GM21390 (cell line): ENCODE data around the gene JPT2.

Source experiments
- ATAC-seq: cut with Tn5 transposase; IDR thresholded peaks from one replicate; pipeline ENCODE4 v1.9.1; 2021; ENCODE audit not compliant: unreplicated experiment

The JPT2 gene

DNA sequence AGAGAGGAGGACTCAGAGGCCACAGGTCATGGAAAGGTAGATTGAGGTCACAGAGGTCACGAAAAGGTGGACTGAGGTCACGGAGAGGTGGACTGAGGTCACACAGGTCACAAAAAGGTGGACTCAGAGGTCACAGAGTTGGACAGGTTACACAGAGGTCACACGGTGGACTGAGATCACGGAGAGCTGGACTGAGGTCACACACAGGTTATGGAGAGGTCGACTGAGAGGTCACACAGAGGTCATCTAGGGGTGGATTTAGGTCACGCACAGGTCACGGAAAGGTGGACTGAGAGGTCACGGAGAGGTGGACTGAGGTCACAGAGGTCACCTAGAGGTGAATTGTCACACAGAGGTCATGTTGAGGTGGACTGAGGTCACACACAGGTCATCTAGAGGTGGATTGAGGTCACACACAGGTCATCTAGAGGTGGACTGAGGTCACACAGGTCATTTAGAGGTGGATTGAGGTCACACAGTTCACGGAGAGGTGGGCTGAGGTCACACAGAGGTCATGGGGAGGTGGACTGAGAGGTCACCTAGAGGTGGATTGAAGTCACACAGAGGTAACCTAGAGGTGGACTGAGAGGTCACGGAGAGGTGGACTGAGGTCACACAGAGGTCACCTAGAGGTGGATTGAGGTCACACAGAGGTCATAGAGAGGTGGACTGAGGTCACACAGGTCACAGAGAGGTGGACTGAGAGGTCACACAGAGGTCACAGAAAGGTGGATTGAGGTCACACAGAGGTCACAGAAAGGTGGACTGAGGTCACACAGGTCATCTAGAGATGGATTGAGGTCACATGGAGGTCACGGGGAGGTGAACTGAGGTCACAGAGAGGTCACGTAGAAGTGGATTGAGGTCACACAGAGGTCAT, 26.7 kb upstream of the JPT2 start:
- no peak for ATAC-seq

DNA sequence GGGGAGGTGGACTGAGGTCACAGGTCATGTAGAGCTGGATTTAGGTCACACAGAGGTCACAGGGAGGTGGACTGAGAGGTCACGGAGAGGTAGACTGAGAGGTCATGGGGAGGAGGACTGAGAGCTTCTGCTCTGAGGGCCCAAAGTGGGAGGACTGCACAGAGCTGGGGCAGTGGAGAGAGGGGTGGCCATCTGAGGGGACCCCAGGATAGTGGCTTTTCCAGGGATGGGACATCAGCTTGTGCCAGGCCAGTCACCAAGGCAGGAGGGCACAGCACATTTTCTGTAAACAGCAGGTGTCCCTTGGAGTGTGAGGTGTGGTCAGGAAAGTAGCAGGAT, 26.1 kb upstream of the JPT2 start:
- ATAC-seq = no peak

DNA sequence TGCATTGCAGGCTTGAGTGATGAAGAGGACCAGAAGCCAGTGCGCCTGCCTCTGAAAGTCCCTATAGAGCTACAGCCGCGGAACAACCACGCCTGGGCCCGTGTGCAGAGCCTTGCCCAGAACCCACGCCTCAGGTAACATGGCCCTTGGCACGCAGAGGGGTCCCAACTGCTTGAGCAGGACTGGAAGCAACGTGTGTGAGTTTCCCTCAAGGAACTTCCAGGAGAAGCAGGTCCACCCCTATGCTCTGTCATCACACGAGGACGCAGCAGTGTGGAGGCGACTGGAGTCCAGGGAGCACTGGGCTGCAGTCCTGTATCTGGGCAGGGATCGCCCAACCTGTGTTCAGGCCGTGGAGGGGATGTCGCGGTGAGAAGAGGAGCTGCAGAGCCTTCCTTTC, 25.1 kb upstream of the JPT2 start:
- ATAC-seq = no peak

DNA sequence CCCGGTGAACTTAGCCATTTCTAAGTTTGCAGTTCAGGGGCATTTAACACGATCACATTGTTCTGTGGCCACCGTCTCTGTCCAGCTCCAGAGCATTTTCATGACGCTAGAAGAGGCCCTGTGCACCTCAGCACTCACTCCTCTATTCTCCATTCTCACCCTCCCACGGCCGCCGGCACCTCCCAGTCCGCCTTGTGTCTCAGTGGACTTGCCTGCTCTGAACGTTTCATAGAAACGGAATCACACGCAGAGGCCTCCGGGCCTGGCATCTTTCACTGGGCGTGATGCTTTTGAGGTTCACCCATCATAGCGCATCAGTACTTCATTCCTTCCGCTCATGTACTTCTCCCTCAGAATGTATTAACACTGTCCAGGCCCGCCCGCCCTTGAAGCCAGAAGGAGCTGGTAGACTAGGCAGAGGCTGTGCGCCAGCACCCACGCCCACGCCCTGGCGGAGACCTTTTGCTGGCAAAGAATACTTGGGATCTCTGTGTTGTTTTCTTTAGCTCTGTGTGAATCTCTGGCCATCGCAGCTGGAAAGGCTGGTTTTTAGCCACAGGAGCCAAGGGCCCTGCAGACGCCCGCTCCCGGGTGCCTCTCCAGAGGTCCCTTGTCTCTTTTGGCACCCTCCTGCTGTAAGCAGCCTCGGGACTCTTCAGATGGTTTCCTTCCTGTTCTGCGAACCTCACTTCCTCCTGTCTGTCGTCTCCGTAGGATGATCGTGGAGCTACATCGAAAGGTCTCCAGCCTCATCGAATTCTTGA, 23.4 kb upstream of the JPT2 start:
- no peak for ATAC-seq

DNA sequence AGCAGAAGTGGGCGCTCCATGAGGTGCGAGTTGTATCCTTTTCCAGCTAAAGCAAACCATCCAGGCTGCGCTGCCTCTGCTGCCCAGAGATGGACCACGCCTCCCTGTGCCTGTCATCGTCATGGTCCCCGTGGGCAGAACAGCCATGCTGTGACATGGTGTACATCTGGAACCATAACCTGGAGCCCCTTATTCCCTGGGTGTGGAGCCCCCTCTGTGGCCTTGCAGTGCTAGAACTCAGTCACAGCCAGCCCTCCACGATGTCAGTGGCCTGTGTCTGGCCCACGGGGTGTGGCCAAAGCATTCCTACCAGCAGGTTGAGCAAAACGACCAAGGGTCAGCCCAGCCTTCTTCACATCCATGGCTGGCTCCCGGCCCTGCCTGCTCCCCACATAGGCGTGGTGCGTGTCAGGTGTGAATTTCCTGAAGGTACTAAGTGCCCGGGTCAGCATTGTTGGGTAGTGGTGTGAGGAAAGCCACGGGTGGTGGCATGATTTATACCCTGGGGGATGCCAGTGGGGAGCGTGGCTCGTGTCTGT, 22.7 kb upstream of the JPT2 start:
- no peak for ATAC-seq

DNA sequence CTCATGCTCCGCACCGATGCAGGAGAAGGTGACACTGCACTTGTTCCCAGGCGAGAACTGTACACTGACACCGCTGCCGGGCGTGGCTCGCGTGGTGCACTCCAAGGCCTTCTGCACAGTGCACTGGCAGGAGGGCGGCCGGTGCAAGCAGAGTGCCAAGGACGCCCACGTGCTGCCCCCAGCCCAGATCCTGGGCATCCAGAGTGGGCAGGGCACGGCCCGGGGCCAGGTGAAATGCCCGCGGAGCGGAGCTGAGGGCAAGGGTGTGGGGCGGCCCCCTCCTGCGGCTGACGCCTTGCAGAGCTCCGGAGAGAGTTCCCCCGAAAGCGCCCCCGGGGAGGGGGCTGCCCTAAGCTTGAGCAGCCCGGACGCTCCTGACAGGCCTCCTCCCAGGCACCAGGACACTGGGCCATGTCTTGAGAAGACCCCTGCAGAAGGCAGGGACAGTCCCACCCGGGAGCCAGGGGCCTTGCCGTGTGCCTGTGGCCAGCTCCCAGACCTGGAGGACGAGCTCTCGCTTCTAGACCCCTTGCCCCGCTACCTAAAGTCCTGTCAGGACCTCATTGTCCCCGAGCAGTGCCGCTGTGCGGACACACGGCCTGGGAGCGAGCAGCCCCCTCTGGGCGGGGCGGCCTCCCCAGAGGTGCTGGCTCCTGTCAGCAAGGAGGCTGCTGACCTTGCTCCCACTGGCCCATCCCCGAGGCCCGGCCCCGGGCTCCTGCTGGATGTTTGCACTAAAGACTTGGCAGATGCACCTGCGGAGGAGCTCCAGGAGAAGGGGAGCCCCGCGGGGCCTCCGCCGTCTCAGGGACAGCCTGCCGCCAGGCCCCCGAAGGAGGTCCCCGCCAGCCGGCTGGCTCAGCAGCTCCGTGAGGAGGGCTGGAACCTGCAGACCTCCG, 21.9 kb upstream of the JPT2 start:
- no peak for ATAC-seq

DNA sequence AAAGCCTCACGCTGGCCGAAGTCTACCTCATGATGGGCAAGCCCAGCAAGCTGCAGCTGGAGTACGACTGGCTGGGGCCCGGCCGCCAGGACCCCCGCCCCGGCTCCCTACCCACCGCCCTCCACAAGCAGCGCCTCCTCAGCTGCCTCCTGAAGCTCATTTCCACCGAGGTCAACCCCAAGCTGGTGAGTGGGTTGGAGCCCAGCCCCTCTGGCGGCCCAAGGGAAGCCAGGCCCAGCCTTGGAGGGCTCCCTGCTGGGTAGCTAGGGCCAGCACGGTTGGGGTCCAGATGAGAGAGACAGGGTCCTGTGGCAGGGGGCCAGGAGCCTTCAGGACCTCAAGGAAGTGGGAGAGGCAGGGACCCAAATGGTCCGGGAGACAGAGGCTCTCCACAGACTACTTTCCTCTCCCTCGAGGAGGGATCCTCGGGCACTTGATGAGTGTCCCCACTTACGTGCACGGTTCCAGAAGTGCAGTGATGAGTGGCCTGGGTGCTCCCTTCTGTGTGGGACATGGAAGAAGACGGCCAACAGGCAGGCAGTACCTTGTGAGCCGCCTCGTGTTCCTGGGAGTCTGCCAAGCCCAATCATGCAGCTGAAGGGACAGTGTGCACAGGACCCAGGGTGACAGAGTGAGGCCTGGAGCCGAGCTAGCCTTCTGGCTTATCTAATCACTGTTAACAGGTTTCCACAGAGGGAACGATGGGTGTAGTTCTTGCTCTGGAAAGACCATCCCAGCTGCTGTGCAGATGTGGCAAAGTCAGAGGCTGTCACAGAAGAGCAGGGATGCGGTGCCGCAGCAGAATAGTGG, 21.1 kb upstream of the JPT2 start:
- ATAC-seq = no peak

DNA sequence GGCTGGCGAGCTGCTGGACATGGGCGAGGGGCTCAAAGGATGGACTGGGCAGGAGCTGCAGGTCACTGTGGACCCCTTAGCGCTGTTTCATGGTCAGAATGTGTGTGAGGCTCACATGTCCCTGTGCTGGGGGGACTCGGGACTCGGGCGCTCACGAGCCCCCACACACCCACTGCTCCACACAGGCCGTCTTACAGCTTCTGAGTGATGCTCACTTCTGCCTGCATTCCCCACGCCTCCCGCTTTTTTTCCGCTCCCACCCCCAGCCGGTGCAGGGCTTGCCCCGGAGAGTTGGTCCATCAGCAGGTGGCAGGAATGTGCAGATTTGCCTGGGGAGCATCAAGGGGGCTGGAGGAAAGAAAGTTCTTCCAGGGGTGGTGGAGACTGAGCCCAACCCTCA, 20.2 kb upstream of the JPT2 start:
- ATAC-seq = no peak

DNA sequence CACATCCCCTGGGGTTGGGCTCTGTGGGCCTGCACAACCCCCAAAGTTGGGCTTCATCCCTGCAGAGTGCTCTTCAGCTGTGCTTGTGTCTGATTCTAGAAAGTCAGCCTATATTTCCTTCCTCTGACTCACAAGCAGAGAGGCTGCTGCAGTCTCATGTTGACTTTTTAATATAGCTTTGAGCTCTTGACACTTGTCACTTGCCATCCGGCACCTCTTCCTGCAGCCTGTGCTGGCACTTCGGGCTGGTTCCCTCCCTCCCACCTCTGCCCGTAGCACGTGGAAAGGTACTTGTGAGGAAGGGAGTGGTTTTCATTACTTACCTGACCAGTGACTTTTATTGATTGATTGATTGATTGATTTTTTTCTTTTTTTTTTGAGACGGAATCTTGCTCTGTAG, 19.0 kb upstream of the JPT2 start:
- ATAC-seq = no peak

DNA sequence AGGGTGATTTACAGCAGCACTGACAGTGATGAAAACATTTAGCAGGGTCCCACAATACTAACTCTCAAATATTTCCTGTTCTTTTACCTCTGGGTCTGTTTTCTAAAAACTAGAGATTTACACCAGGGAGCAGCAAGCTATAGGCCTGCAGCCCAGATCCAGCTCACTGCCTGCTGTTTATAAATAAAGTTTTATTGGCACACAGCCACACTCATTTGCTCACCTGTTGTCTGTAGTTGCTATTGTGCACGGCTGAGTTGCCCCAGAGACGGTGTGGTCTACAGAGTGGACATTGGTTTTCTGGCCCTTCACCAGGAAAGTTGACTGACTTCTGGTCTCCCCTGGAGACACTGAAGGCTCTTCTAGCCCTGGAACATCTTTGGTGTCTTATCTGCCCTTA, 16.3 kb upstream of the JPT2 start:
- ATAC-seq = no peak

DNA sequence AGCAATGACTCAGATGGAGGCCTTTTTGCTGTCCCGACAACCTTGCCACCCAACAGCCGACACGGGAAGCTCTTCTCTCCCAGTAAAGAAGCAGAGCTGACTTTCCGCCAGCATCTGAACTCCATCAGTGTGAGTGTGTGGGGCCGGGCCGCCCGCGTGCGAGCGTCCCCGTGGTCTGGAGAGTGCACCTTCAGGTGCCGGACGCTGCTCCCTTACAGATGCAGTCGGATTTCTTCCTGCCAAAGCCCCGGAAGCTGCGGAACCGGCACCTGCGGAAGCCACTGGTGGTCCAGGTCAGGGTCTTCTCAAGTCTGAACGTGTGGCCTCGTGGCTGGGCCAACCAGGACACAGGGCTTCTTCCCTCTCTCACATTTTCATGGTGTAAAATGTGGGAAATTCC, 15.5 kb upstream of the JPT2 start:
- ATAC-seq = no peak

DNA sequence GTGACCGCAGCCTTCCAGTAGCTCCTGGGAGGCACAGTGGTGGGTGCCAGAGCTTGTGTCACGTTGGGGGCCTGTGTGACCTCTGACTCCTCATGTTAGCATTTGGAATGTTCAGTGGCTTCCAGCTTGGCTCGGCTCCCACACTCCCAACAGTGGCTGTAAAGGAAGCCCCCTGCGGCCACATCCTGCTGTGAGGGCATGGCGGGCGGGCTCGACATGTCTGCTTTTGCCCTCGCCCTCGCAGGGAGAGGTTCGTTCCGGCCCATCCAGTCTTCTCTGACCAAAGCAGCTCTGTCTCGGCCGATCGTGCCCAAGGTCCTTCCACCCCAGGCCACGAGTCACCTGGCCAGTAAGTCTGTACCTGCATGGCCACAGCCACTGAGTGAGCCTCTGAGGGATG, 12.2 kb upstream of the JPT2 start:
- ATAC-seq = no peak

DNA sequence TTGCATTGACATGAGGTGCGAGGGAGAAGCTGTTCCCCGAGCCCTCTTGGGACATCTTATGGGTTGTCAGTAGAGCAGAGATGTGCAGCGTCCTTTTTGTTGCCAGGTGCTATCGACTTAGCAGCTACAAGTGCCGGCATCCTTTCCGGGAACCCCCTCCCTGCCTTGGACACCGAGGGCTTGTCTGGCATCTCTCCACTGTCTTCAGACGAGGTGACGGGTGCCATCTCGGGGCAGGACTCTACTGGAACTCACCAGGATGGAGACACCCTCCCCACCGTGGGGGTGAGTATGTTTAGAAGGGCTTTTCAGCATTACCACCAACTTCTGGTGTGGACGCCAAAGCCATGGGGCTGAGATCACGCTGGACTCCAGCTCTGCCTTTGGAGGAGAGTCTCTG, 11.8 kb upstream of the JPT2 start:
- ATAC-seq = no peak

DNA sequence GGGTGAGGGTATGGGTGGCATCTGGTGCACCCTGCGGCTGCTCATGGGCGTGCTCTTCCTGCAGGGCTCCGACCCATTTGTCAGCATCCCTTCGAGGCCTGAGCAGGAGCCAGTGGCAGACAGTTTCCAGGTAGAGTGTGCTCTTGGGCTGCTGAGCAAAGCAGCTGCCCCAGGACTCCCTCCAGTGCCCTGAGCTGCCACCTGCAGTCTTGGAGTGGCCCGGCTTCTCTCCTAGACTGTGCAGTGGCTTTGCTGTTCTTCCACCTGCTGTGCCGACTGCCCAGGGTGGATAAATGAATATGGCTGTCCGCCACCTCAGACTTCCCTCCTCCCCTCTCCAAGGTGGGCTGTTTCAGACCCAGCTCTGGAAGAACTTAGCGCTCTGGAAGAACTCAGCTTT, 10.8 kb upstream of the JPT2 start:
- no peak for ATAC-seq

DNA sequence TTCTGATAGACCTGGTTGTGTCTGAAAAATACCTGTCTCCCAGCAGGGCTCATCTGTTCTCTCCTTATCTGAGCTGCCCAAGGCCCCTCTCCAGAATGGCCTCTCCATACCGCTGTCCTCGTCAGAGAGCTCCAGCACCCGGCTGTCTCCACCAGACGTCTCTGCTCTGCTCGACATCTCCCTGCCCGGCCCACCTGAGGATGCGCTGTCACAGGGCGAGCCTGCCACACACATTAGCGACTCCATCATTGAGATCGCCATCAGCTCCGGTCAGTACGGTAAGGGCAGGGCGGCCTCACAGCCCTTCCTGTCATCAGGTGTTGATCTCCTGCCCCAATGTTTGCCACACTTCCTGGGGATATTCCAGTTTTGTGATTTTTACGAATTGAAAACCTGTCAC, 10.2 kb upstream of the JPT2 start:
- no peak for ATAC-seq

DNA sequence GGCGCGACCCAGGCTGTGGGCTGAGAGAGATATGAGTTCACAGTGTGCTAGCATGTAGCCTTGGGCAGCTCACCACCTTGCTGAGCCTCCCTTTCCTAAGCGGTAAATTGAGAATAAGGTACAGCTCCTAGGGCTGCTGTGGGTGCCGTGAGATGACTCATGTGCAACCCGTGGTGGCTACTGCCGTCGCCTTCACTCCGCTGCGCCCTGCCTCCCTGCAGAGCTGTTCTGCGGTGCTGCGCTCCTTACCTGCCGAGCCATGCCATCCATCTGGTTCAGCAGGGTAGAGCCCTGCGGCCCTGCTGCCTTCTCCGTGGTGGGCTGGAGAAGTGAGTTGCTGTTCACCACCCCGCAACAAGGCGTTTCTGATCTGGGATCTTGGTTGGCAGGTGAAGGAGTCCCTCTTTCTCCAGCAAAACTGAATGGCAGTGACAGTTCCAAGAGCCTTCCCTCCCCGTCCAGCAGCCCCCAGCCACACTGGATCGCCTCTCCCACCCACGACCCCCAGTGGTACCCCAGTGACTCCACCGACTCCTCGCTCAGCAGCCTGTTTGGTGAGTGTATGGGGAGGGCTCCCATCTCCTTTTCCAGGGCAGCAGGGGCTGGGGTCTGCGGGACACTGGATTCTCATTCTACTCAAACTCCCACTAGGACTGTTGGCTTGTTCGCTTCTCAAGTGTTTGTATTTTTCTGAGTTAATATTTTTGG, 9.3 kb upstream of the JPT2 start:
- ATAC-seq = no peak

DNA sequence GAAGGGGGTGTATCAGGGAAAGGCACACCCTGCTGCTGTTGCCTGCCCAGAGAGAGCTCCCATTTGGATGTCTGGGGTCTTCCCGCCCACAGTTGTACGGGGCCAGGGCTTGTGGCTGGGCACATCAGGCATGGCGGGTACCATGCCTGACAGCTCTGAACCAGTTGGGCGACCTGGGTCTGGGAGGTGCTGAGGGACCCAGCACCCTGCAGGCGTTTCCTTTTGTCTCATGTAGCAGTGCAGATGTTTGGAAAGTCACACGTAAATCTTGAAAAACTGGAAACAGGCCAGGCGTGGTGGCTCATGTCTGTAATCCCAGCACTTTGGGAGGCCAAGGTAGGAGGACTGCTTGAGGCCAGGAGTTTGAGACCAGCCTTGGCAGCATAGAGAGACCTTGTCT, 8.4 kb upstream of the JPT2 start:
- no peak for ATAC-seq

DNA sequence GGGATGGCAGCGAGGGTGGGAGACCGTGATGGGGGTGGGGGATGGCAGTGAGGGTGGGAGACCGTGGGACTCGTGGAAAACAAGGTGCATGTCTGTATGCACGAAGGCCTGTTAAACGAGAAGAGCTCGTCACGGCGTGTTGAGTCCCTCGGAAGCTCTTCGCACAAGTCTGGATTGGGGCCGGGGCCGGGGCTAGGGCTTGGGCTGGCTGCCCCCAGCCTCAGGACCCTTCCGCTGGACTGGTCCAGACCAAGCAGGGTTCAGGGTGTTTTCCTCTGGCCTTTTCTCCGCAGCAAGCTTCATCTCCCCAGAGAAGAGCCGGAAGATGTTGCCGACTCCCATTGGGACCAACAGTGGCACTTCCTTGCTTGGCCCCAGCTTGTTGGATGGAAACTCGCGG, 7.7 kb upstream of the JPT2 start:
- ATAC-seq = no peak

DNA sequence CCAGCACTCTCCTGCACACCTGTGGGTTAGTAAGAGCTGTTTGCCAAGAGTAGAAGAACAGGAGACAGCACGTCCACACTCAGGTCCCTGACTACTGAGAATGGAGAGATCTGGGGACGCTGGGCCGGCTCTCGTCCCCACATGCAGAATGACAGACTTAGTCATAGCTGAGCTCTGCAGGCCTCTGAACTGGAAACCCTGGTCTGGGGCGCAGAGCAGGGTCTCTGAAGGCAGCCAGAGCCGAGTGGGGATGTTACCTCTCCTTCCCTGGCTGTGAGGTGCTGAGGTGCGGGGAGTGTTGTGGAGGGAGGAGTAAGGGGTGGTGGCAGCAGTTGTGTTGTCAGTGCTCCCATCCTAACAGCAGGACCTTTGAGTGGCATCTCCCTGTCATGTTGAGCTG, 7.2 kb upstream of the JPT2 start:
- ATAC-seq = no peak
